Measurements from ENCODE around the gene CNTNAP2.
"Not testable (repeated sequence)": the region's sequence is repeated elsewhere in the genome, so short reads cannot be mapped to it uniquely, and the experiment has no call there.

CNTNAP2 gene

DNA sequence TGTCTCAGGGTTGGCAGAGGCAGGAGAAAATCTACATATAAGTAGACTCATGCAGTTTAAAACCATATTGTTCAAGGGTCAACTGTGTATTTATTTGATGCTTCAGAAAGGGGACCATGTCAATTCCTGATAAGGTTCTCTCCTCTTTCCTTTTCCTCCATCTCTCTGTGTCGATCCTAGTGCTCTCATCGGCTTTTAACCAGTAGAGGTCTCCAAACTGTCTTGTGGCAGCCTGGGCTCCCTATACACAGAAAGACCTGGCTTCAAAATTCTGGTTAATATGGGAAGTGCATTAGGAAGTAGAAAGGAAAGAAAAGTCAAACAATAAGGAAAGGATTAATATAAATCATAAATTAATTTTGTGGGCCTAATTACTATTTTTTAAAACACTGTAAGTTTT, 2169.5 kb downstream of the CNTNAP2 start:
- CTCF ChIA-PET = interaction anchor here (1.1 kb wide), 1 partner anchor 16 kb away, joined by 3 read pairs; no protein-coding TSS in a partner anchor
- no peak for TF ChIP-seq ARNT (IDR thresholded peaks at IDR 0.05)
- peak; percentile 63 for DNase-seq (ENCODE audit: extremely low spot score)
- POLR2A ChIA-PET = no interaction called here

DNA sequence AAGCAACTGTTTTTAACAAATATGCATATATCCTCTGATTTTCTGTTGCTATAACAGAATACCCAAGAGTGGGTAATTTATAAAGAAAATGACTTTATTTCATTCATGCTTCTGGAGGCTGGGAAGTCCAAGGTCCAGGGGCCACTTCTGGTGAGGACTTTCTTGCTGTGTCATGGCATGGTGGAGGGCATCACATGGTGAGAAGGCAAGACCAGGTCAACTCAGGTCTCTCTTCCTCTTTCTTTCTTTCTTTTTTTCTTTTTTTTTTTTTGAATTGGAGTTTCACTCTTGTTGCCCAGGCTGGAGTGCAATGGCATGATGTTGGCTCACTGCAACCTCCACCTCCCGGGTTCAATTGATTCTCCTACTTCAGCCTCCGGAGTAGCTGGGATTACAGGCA, 2170.9 kb downstream of the CNTNAP2 start:
- TF ChIP-seq ZNF384 (IDR thresholded peaks at IDR 0.05) (no peak), NFRKB (IDR thresholded peaks at IDR 0.05) (no peak), ARNT (IDR thresholded peaks at IDR 0.05) (no peak), FOXK2 (IDR thresholded peaks at IDR 0.05) (no peak), SP1 (IDR thresholded peaks at IDR 0.05) (no peak), BHLHE40 (IDR thresholded peaks at IDR 0.05; ENCODE audit: borderline replicate concordance) (no peak), LEF1 (IDR thresholded peaks at IDR 0.05; ENCODE audit: borderline replicate concordance) (no peak), ELF4 (IDR thresholded peaks at IDR 0.05) (no peak), TARDBP (IDR thresholded peaks at IDR 0.05) (no peak), L3MBTL2 (conservative IDR thresholded peaks at IDR 0.05) (no peak)
- no peak for DNase-seq (ENCODE audit: extremely low spot score)
- ChIA-PET CTCF (interaction anchor here (0.7 to 1.2 kb wide), 2 partner anchors 9 to 713 kb away, joined by 3 read pairs; no protein-coding TSS in a partner anchor), POLR2A (no interaction called here)

DNA sequence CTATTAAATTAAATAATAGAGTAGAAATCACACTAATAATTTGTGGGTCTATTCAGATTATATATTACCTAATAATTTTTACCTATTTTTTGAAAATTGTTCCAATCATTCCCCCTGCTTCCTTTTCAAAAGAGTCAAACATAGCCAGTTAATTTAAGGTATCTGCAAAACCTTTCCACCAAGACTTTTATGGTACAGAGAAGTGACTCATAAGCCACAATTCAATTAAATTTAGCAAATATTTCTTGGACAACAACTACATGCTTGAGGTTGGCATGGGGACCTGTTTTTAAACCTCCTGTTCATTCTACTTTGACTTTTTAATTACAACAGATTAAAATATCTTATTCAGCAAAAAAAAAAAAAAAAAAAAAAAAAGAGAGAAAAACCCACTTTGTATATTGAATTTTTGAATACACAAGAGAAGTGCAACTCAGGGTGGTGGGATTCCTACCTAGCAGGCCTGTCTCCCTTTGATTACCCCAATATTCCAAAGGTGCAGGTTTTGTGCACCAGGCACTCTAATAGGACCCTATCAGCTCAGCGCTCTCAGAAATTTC, 2172.1 kb downstream of the CNTNAP2 start:
- DNase-seq (ENCODE audit: extremely low spot score) = no peak
- POLR2A ChIA-PET = no interaction called here
- CTCF ChIA-PET = interaction anchor here (0.6 kb wide), 1 partner anchor 270 kb away, joined by 3 read pairs; no protein-coding TSS in a partner anchor
- TF ChIP-seq ELF4 (IDR thresholded peaks at IDR 0.05) (no peak), SP1 (IDR thresholded peaks at IDR 0.05) (no peak), HDGF (IDR thresholded peaks at IDR 0.05; ENCODE audit: borderline replicate concordance) (no peak), NFRKB (IDR thresholded peaks at IDR 0.05) (no peak), FOXK2 (IDR thresholded peaks at IDR 0.05) (no peak), L3MBTL2 (conservative IDR thresholded peaks at IDR 0.05) (no peak), FOXM1 (IDR thresholded peaks at IDR 0.05; ENCODE audit: borderline replicate concordance) (no peak), ARNT (IDR thresholded peaks at IDR 0.05) (no peak), ZNF384 (IDR thresholded peaks at IDR 0.05) (no peak)

DNA sequence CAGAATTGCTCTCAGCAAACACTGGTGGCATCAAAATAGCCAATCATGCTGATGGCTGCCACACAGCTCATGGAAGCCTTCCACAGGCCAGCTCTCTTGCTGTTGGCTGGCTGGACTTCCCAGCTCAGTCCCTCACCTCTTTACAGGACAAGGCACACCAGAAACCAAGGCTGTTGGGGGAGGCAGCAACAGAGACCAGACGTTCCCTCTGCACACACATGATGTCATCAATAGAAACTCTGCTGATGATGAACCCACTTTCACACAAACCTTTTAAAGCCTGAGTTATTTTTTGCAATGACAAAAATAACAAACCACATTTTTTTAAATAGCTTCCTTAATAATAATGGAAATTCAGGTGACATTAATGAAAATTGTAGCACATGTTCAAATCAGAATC, 2173.0 kb downstream of the CNTNAP2 start:
- CTCF ChIA-PET = interaction anchor here (0.7 to 1.0 kb wide), 2 partner anchors 26 to 191 kb away, joined by 3 read pairs; no protein-coding TSS in a partner anchor
- POLR2A ChIA-PET = no interaction called here
- DNase-seq (ENCODE audit: extremely low spot score) = no peak
- TF ChIP-seq LEF1 (IDR thresholded peaks at IDR 0.05; ENCODE audit: borderline replicate concordance) = no peak
- TF ChIP-seq TARDBP (IDR thresholded peaks at IDR 0.05) = no peak
- TF ChIP-seq, protein P1, sequence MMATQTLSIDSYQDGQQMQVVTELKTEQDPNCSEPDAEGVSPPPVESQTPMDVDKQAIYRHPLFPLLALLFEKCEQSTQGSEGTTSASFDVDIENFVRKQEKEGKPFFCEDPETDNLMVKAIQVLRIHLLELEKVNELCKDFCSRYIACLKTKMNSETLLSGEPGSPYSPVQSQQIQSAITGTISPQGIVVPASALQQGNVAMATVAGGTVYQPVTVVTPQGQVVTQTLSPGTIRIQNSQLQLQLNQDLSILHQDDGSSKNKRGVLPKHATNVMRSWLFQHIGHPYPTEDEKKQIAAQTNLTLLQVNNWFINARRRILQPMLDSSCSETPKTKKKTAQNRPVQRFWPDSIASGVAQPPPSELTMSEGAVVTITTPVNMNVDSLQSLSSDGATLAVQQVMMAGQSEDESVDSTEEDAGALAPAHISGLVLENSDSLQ (IDR thresholded peaks at IDR 0.05) = no peak
- TF ChIP-seq ELF4 (IDR thresholded peaks at IDR 0.05) = no peak
- no peak for TF ChIP-seq ZNF384 (IDR thresholded peaks at IDR 0.05)
- TF ChIP-seq NFRKB (IDR thresholded peaks at IDR 0.05) = no peak
- no peak for TF ChIP-seq SP1 (IDR thresholded peaks at IDR 0.05)
- TF ChIP-seq CTBP1 (IDR thresholded peaks at IDR 0.05; ENCODE audit: borderline replicate concordance) = no peak
- TF ChIP-seq FOXA1 (IDR thresholded peaks at IDR 0.05) = no peak
- TF ChIP-seq ARNT (IDR thresholded peaks at IDR 0.05) = no peak
- no peak for TF ChIP-seq BHLHE40 (IDR thresholded peaks at IDR 0.05; ENCODE audit: borderline replicate concordance)

DNA sequence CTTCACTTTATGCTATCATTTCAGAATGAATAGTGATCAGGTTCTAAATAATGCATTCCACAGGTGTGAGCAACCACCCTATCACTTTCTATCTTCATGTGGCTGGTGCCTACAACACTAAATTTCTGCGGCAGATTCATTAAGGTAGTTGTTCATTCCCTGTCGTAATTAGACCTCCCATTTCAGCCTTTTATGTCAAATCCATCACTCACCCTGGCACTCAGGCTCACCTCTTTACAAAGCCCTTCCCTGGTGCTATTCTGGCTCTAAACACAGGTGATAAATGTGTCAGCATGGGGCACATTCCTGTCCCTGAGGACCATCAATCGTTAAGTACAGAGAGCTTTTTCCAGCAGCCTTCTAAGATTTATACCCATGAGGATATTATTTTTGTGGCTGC, 2173.9 kb downstream of the CNTNAP2 start:
- TF ChIP-seq, protein P1 (IDR thresholded peaks at IDR 0.05) = peak; percentile 70
- no peak for TF ChIP-seq L3MBTL2 (conservative IDR thresholded peaks at IDR 0.05)
- DNase-seq (ENCODE audit: extremely low spot score) = no peak
- POLR2A ChIA-PET = no interaction called here
- CTCF ChIA-PET = interaction anchor here (0.6 to 1.0 kb wide), 3 partner anchors 27 to 336 kb away, joined by 3 read pairs; no protein-coding TSS in a partner anchor

DNA sequence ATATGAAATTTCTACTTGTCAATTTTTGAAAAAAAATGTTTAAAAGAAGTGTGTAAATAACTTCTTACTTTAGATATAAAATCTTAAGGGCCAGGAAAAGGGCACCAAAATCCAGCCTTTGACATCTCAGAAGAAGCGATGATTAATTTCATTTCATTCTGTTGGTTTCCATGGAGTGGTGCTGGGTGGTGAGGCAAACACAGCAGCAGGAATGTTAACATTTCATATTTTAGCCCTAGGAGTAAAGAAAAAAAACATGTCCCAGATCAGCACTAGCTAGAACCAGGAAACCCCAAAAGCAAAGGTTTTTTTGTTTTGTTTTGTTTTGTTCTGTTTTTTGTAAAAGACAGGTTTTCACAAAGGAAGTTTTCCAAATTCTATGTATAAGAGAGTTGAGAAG, 2175.2 kb downstream of the CNTNAP2 start:
- TF ChIP-seq FOXK2 (IDR thresholded peaks at IDR 0.05) (no peak), CTBP1 (IDR thresholded peaks at IDR 0.05; ENCODE audit: borderline replicate concordance) (no peak), ARNT (IDR thresholded peaks at IDR 0.05) (no peak), BHLHE40 (IDR thresholded peaks at IDR 0.05; ENCODE audit: borderline replicate concordance) (no peak), FOXM1 (IDR thresholded peaks at IDR 0.05; ENCODE audit: borderline replicate concordance) (no peak), ELF4 (IDR thresholded peaks at IDR 0.05) (no peak), SP1 (IDR thresholded peaks at IDR 0.05) (no peak)
- ChIA-PET POLR2A (interaction anchor here (0.6 kb wide), 1 partner anchor 49 kb away, joined by 3 read pairs; no protein-coding TSS in a partner anchor), CTCF (interaction anchor here (0.6 to 1.5 kb wide), 2 partner anchors 49 to 936 kb away, joined by 5 read pairs; no protein-coding TSS in a partner anchor)
- no peak for DNase-seq (ENCODE audit: extremely low spot score)

DNA sequence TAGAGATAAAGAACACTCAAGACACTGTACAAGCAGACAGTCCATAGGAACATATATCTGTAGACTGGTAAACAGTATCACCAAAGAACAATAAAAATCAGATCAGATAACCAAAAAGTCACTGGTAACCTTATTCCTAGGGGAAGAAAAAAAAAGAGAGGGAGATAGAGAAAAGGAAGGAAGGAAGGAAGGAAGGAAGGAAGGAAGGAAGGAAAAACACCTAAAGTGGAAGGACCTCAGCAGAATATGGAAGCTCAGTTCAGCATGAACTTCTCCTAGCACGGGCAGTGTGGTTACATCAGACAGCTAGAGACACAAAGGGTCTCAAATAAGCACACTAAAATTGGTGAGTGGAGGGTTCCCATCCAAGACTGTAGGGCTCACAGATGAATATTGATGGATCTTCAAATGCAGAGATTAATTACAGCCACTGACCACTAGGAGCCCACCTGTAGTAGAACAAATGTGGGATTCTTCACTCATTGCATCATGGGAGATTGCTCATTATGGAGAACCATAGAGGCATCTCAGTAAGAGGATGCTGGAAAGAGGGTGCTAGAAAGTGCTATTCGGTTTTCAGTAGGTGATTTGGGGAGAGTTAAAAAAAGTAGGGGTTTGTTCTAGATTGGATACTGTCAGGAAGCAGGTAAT, 2180.5 kb downstream of the CNTNAP2 start:
- peak; percentile 38 for DNase-seq (ENCODE audit: extremely low spot score)
- ChIA-PET CTCF (interaction anchor here (0.6 to 0.8 kb wide), 4 partner anchors 9 to 1730 kb away, joined by 3 to 7 read pairs (median 4); no protein-coding TSS in a partner anchor), POLR2A (no interaction called here)
- TF ChIP-seq, protein P1 (IDR thresholded peaks at IDR 0.05) = no peak
- TF ChIP-seq NFRKB (IDR thresholded peaks at IDR 0.05) (no peak), FOXA1 (IDR thresholded peaks at IDR 0.05) (no peak), ELF4 (IDR thresholded peaks at IDR 0.05) (no peak), HDGF (IDR thresholded peaks at IDR 0.05; ENCODE audit: borderline replicate concordance) (no peak), ARNT (IDR thresholded peaks at IDR 0.05) (no peak), TARDBP (IDR thresholded peaks at IDR 0.05) (no peak), ZNF384 (IDR thresholded peaks at IDR 0.05) (no peak), SUZ12 (IDR thresholded peaks at IDR 0.05) (no peak), CTBP1 (IDR thresholded peaks at IDR 0.05; ENCODE audit: borderline replicate concordance) (no peak; the same call in 1 of the 2 replicates), SP1 (IDR thresholded peaks at IDR 0.05) (no peak), FOXK2 (IDR thresholded peaks at IDR 0.05) (no peak), BHLHE40 (IDR thresholded peaks at IDR 0.05; ENCODE audit: borderline replicate concordance) (no peak), LEF1 (IDR thresholded peaks at IDR 0.05; ENCODE audit: borderline replicate concordance) (no peak), L3MBTL2 (conservative IDR thresholded peaks at IDR 0.05) (no peak), FOXM1 (IDR thresholded peaks at IDR 0.05; ENCODE audit: borderline replicate concordance) (no peak)

DNA sequence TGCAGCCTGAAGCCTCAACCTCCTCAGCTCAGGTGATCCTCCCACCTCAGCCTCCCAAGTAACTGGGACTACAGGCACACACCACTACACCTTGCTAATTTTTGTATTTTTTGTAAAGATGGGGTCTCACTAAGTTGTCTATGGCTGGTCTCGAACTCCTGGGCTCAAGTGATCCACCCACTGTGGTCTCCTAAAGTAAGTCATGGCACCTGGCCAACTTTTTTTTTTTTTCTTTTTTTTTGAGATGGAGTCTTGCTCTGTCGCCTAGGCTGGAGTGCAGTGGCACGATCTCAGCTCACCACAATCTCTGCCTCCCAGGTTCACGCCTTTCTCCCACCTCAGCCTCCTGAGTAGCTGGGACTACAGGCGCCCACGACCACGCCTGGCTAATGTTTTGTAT, 2182.2 kb downstream of the CNTNAP2 start:
- DNase-seq (ENCODE audit: extremely low spot score); POLR2A ChIA-PET; CTCF ChIA-PET: not testable (repeated sequence)
